ENCODE measurements around the gene EBF3.

EBF3 gene

DNA sequence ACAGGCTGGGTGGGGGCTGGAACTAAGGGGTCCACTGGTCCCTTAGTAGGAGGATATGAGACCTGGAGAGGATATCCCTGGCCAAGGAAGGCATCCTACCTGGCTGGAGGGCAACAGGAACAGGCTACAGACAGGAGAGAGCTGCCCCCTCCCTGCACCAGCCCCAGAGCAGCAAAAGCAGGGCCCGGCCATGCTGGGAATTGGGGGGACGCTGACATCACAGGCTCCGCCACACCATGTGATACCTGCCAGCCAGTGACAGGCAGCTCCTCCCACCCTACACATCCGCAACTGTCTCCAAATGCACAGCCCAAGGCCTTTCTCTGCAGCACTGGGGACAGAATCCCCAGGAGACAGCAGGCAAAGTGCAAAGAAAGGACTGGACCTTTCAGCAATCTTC lies 100.0 kb downstream of the EBF3 start:
- peaks cover 2% of the 10 kb centered on the region; the same call in 1 of the 2 replicates for H3K4me1 ChIP-seq (ENCODE audit: insufficient read depth, low read length)
- no peaks in the 10 kb centered on the region for H3K27me3 ChIP-seq (ENCODE audit: insufficient read depth, low read length)
- no peak overlapping the region for H3K27ac ChIP-seq (ENCODE audit: low read length)
- no peaks in the 10 kb centered on the region for H3K9me3 ChIP-seq (ENCODE audit: insufficient read depth, low read depth, low read length)
- no peak overlapping the region for H3K9ac ChIP-seq (ENCODE audit: low read depth, low read length)
- no peaks in the 10 kb centered on the region for H3K36me3 ChIP-seq (ENCODE audit: insufficient read depth, low read depth, low read length)
- H3K4me3 ChIP-seq (ENCODE audit: low read length) = no peak overlapping the region

- no peak overlapping the region for H3K27ac ChIP-seq (ENCODE audit: low read length)
- no peaks in the 10 kb centered on the region for H3K27me3 ChIP-seq (ENCODE audit: insufficient read depth, low read length)
- H3K36me3 ChIP-seq (ENCODE audit: insufficient read depth, low read depth, low read length) = no peaks in the 10 kb centered on the region
- no peak overlapping the region for H3K4me3 ChIP-seq (ENCODE audit: low read length)
- no peak overlapping the region for H3K9ac ChIP-seq (ENCODE audit: low read depth, low read length)
- H3K9me3 ChIP-seq (ENCODE audit: insufficient read depth, low read depth, low read length) = no peaks in the 10 kb centered on the region
- H3K4me1 ChIP-seq (ENCODE audit: insufficient read depth, low read length) = no peaks in the 10 kb centered on the region; the same call in 1 of the 2 replicates
Measured at GRCh38 chr10:129863201-129863663, 100.8 kb downstream of the EBF3 start.

DNA sequence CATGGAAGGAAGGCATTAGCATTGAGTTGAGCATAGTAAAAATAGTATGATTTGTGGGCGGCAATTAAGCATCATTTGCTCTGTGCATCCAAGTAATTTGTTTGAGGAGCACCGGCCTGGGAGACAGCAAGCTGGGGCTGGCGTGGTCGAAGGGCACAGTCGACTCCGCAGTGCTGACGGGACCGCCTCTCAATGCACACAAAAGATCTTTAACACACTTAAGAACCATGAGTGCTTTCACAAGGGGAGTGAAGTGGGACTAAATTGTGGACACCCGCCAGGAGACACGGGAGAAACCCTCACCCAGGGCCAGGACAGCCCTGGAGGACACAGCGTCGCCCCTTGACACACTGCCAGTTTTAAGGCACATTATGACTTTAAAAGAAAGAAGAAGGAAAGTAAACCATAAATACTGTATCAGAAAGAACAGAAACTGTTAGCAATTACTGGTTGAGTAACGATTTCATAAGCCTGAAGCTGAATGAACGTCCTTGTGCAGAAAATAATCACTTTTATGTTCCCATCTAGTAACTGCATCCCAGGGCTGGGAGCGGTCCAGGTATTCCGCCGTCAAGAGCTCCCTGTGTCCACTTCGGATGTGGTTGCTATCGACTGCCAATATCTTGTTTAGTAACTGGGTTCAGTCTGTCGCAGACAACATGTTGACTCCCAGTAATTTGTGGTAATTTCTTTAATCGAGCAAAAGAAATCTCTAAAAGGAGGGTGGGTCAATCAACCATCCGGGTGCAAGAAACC lies 102.1 kb downstream of the EBF3 start:
- Histone ChIP-seq H3K4me3 (ENCODE audit: low read length) (no peak overlapping the region), H3K4me1 (ENCODE audit: insufficient read depth, low read length) (no peaks in the 10 kb centered on the region), H3K36me3 (ENCODE audit: insufficient read depth, low read depth, low read length) (no peaks in the 10 kb centered on the region), H3K9me3 (ENCODE audit: insufficient read depth, low read depth, low read length) (no peaks in the 10 kb centered on the region), H3K27me3 (ENCODE audit: insufficient read depth, low read length) (no peaks in the 10 kb centered on the region), H3K9ac (ENCODE audit: low read depth, low read length) (no peak overlapping the region), H3K27ac (ENCODE audit: low read length) (no peak overlapping the region)

GRCh38 chr10:129860396-129860795 lies 103.7 kb downstream of the EBF3 start:
- Histone ChIP-seq H3K9ac (ENCODE audit: low read depth, low read length) (no peak overlapping the region), H3K27ac (ENCODE audit: low read length) (no peak overlapping the region), H3K4me3 (ENCODE audit: low read length) (no peak overlapping the region), H3K27me3 (ENCODE audit: insufficient read depth, low read length) (no peaks in the 10 kb centered on the region), H3K9me3 (ENCODE audit: insufficient read depth, low read depth, low read length) (no peaks in the 10 kb centered on the region; the same call in 1 of the 2 replicates), H3K36me3 (ENCODE audit: insufficient read depth, low read depth, low read length) (no peaks in the 10 kb centered on the region), H3K4me1 (ENCODE audit: insufficient read depth, low read length) (no peaks in the 10 kb centered on the region)

DNA sequence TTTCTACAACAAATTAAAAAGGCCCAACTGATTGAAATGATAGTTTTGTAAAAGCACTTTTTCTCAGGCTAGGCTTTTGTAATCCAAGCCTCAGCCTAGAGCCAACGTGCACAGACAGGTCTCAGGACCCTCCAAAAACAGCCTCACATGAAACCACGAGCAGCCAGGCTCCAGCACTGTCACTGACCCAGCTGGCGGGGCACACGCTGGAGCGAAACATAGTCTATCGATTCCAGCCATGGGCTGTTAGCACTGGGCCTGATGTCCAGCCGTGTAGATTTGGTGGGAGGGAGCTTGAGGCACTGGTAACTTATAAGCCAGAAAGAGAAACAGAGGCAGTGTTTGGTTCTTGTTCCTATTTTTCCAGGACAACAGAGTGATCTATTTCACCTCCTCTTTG lies 104.5 kb downstream of the EBF3 start:
- Histone ChIP-seq H3K27me3 (ENCODE audit: insufficient read depth, low read length) (no peaks in the 10 kb centered on the region), H3K27ac (ENCODE audit: low read length) (no peak overlapping the region), H3K9me3 (ENCODE audit: insufficient read depth, low read depth, low read length) (no peaks in the 10 kb centered on the region; the same call in 1 of the 2 replicates), H3K36me3 (ENCODE audit: insufficient read depth, low read depth, low read length) (no peaks in the 10 kb centered on the region), H3K4me3 (ENCODE audit: low read length) (no peak overlapping the region), H3K9ac (ENCODE audit: low read depth, low read length) (no peak overlapping the region), H3K4me1 (ENCODE audit: insufficient read depth, low read length) (no peaks in the 10 kb centered on the region)

DNA sequence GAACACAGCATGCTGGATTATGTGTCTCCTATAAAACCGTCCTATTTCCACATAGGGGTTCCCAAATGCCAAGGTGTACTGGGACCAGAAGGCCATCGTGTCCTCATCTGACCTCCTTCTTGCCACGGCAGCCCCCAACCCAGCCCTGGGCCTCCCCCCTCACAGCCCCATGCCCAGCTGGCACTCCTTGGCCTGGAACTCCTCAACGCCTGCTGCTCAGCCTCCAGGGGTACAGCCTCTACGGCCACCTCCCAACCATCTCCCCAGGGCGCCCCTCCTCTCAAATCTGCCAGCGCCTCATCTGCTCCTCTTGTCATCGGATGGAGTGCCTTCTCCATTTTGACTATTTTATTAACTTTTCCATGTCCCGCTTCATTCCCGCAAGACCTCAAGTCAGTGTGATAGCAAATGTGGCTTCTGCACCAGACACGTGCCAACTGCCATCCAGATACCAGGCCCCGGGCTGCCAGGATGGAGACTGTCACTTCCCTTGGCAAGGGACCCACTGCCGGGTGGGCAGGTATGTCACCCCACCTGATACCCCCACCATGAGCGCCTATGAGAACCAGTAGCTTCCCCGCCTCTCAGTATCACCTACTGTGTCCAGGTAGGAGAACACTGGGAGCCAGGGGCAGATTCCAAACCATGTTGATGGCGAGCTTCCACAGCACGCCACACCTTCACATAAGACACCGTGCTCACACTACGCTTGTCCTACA lies 106.7 kb downstream of the EBF3 start:
- Histone ChIP-seq H3K9ac (ENCODE audit: low read depth, low read length) (no peak overlapping the region), H3K36me3 (ENCODE audit: insufficient read depth, low read depth, low read length) (no peaks in the 10 kb centered on the region), H3K4me1 (ENCODE audit: insufficient read depth, low read length) (no peaks in the 10 kb centered on the region), H3K9me3 (ENCODE audit: insufficient read depth, low read depth, low read length) (no peaks in the 10 kb centered on the region; the same call in 1 of the 2 replicates), H3K27me3 (ENCODE audit: insufficient read depth, low read length) (no peaks in the 10 kb centered on the region), H3K4me3 (ENCODE audit: low read length) (no peak overlapping the region), H3K27ac (ENCODE audit: low read length) (no peak overlapping the region)

GRCh38 chr10:129855836-129856563 lies 108.1 kb downstream of the EBF3 start:
- no peak overlapping the region for H3K27ac ChIP-seq (ENCODE audit: low read length)
- H3K36me3 ChIP-seq (ENCODE audit: insufficient read depth, low read depth, low read length) = no peaks in the 10 kb centered on the region
- no peak overlapping the region for H3K9ac ChIP-seq (ENCODE audit: low read depth, low read length)
- no peaks in the 10 kb centered on the region for H3K27me3 ChIP-seq (ENCODE audit: insufficient read depth, low read length)
- H3K4me3 ChIP-seq (ENCODE audit: low read length) = no peak overlapping the region
- H3K9me3 ChIP-seq (ENCODE audit: insufficient read depth, low read depth, low read length) = no peaks in the 10 kb centered on the region; the same call in 1 of the 2 replicates
- H3K4me1 ChIP-seq (ENCODE audit: insufficient read depth, low read length) = no peaks in the 10 kb centered on the region

GRCh38 chr10:129854796-129855705 lies 109.0 kb downstream of the EBF3 start:
- H3K27ac ChIP-seq (ENCODE audit: low read length) = no peak overlapping the region
- no peaks in the 10 kb centered on the region; the same call in 1 of the 2 replicates for H3K9me3 ChIP-seq (ENCODE audit: insufficient read depth, low read depth, low read length)
- H3K36me3 ChIP-seq (ENCODE audit: insufficient read depth, low read depth, low read length) = no peaks in the 10 kb centered on the region
- H3K27me3 ChIP-seq (ENCODE audit: insufficient read depth, low read length) = no peaks in the 10 kb centered on the region
- no peak overlapping the region for H3K4me3 ChIP-seq (ENCODE audit: low read length)
- H3K4me1 ChIP-seq (ENCODE audit: insufficient read depth, low read length) = no peaks in the 10 kb centered on the region
- no peak overlapping the region for H3K9ac ChIP-seq (ENCODE audit: low read depth, low read length)

GRCh38 chr10:129854158-129854557 lies 109.9 kb downstream of the EBF3 start:
- Histone ChIP-seq H3K4me1 (ENCODE audit: insufficient read depth, low read length) (no peaks in the 10 kb centered on the region), H3K36me3 (ENCODE audit: insufficient read depth, low read depth, low read length) (no peaks in the 10 kb centered on the region), H3K9me3 (ENCODE audit: insufficient read depth, low read depth, low read length) (no peaks in the 10 kb centered on the region; the same call in 1 of the 2 replicates), H3K9ac (ENCODE audit: low read depth, low read length) (no peak overlapping the region), H3K27ac (ENCODE audit: low read length) (no peak overlapping the region), H3K27me3 (ENCODE audit: insufficient read depth, low read length) (no peaks in the 10 kb centered on the region), H3K4me3 (ENCODE audit: low read length) (no peak overlapping the region)

- H3K4me1 ChIP-seq (ENCODE audit: insufficient read depth, low read length) = no peaks in the 10 kb centered on the region
- H3K27me3 ChIP-seq (ENCODE audit: insufficient read depth, low read length) = no peaks in the 10 kb centered on the region
- H3K9me3 ChIP-seq (ENCODE audit: insufficient read depth, low read depth, low read length) = no peaks in the 10 kb centered on the region; the same call in 1 of the 2 replicates
- H3K9ac ChIP-seq (ENCODE audit: low read depth, low read length) = no peak overlapping the region
- H3K4me3 ChIP-seq (ENCODE audit: low read length) = no peak overlapping the region
- no peak overlapping the region for H3K27ac ChIP-seq (ENCODE audit: low read length)
- H3K36me3 ChIP-seq (ENCODE audit: insufficient read depth, low read depth, low read length) = no peaks in the 10 kb centered on the region
Measured at GRCh38 chr10:129853562-129853903, 110.5 kb downstream of the EBF3 start.
